Measurements from ENCODE around the gene HOXC6.

Gene HOXC6

DNA sequence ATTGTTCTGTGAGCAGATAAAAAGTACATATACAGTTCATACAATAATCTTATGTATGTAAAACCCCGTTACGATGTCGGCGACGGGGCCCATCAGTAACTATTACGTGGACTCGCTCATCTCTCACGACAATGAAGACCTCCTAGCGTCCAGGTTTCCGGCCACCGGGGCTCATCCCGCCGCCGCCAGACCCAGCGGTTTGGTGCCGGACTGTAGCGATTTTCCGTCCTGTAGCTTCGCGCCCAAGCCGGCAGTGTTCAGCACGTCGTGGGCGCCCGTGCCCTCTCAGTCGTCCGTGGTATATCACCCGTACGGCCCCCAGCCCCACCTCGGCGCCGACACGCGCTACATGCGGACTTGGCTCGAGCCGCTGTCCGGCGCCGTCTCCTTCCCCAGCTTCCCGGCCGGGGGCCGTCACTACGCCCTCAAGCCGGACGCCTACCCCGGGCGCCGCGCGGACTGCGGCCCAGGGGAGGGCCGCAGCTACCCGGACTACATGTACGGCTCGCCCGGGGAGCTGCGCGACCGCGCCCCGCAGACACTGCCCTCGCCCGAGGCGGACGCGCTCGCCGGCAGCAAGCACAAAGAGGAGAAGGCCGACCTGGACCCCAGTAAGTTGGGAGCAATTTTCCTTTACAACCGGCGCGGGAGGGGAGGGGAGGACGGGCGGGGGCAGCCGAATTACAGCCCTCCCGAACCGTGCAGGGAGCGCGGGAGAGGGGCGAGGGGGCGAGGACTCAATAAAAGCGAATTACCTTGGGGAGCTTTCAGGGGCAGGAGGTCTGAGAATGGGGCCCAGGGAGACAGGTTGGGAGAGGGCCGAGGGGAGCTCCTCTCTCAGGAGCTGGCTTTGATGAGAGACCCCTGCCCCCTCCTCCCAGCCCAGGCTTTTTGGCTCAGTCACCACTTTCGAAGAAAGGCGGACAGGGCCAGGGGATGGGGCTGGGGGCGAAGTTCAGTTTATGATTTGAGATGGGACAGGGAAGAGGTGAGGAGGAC is 27.8 kb upstream of the HOXC6 start, which contains the start of gene HOXC9 (continued):
- TF ChIP-seq, protein P1, sequence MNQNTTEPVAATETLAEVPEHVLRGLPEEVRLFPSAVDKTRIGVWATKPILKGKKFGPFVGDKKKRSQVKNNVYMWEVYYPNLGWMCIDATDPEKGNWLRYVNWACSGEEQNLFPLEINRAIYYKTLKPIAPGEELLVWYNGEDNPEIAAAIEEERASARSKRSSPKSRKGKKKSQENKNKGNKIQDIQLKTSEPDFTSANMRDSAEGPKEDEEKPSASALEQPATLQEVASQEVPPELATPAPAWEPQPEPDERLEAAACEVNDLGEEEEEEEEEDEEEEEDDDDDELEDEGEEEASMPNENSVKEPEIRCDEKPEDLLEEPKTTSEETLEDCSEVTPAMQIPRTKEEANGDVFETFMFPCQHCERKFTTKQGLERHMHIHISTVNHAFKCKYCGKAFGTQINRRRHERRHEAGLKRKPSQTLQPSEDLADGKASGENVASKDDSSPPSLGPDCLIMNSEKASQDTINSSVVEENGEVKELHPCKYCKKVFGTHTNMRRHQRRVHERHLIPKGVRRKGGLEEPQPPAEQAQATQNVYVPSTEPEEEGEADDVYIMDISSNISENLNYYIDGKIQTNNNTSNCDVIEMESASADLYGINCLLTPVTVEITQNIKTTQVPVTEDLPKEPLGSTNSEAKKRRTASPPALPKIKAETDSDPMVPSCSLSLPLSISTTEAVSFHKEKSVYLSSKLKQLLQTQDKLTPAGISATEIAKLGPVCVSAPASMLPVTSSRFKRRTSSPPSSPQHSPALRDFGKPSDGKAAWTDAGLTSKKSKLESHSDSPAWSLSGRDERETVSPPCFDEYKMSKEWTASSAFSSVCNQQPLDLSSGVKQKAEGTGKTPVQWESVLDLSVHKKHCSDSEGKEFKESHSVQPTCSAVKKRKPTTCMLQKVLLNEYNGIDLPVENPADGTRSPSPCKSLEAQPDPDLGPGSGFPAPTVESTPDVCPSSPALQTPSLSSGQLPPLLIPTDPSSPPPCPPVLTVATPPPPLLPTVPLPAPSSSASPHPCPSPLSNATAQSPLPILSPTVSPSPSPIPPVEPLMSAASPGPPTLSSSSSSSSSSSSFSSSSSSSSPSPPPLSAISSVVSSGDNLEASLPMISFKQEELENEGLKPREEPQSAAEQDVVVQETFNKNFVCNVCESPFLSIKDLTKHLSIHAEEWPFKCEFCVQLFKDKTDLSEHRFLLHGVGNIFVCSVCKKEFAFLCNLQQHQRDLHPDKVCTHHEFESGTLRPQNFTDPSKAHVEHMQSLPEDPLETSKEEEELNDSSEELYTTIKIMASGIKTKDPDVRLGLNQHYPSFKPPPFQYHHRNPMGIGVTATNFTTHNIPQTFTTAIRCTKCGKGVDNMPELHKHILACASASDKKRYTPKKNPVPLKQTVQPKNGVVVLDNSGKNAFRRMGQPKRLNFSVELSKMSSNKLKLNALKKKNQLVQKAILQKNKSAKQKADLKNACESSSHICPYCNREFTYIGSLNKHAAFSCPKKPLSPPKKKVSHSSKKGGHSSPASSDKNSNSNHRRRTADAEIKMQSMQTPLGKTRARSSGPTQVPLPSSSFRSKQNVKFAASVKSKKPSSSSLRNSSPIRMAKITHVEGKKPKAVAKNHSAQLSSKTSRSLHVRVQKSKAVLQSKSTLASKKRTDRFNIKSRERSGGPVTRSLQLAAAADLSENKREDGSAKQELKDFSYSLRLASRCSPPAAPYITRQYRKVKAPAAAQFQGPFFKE (tag by site-specific recombination; IDR thresholded peaks at IDR 0.05; ENCODE audit: borderline replicate concordance) = no peak
- no peak for TF ChIP-seq ZNF24 (tag by site-specific recombination; IDR thresholded peaks at IDR 0.05)
- TF ChIP-seq ZNF629 (tag by site-specific recombination; IDR thresholded peaks at IDR 0.05) = no peak
- TF ChIP-seq, protein P2, sequence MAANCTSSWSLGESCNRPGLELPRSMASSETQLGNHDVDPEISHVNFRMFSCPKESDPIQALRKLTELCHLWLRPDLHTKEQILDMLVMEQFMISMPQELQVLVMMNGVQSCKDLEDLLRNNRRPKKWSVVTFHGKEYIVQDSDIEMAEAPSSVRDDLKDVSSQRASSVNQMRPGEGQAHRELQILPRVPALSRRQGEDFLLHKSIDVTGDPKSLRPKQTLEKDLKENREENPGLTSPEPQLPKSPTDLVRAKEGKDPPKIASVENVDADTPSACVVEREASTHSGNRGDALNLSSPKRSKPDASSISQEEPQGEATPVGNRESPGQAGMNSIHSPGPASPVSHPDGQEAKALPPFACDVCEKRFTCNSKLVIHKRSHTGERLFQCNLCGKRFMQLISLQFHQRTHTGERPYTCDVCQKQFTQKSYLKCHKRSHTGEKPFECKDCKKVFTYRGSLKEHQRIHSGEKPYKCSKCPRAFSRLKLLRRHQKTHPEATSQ (tag by site-specific recombination; IDR thresholded peaks at IDR 0.05) = no peak
- TF ChIP-seq BCL11A (tag by site-specific recombination; IDR thresholded peaks at IDR 0.05; ENCODE audit: low read depth) = no peak
- TF ChIP-seq, protein P3, sequence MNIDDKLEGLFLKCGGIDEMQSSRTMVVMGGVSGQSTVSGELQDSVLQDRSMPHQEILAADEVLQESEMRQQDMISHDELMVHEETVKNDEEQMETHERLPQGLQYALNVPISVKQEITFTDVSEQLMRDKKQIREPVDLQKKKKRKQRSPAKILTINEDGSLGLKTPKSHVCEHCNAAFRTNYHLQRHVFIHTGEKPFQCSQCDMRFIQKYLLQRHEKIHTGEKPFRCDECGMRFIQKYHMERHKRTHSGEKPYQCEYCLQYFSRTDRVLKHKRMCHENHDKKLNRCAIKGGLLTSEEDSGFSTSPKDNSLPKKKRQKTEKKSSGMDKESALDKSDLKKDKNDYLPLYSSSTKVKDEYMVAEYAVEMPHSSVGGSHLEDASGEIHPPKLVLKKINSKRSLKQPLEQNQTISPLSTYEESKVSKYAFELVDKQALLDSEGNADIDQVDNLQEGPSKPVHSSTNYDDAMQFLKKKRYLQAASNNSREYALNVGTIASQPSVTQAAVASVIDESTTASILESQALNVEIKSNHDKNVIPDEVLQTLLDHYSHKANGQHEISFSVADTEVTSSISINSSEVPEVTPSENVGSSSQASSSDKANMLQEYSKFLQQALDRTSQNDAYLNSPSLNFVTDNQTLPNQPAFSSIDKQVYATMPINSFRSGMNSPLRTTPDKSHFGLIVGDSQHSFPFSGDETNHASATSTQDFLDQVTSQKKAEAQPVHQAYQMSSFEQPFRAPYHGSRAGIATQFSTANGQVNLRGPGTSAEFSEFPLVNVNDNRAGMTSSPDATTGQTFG (tag by site-specific recombination; IDR thresholded peaks at IDR 0.05; ENCODE audit: borderline replicate concordance) = no peak
- TF ChIP-seq, protein P4, sequence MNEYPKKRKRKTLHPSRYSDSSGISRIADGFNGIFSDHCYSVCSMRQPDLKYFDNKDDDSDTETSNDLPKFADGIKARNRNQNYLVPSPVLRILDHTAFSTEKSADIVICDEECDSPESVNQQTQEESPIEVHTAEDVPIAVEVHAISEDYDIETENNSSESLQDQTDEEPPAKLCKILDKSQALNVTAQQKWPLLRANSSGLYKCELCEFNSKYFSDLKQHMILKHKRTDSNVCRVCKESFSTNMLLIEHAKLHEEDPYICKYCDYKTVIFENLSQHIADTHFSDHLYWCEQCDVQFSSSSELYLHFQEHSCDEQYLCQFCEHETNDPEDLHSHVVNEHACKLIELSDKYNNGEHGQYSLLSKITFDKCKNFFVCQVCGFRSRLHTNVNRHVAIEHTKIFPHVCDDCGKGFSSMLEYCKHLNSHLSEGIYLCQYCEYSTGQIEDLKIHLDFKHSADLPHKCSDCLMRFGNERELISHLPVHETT (tag by site-specific recombination; IDR thresholded peaks at IDR 0.05) = no peak
- TF ChIP-seq, protein P5, sequence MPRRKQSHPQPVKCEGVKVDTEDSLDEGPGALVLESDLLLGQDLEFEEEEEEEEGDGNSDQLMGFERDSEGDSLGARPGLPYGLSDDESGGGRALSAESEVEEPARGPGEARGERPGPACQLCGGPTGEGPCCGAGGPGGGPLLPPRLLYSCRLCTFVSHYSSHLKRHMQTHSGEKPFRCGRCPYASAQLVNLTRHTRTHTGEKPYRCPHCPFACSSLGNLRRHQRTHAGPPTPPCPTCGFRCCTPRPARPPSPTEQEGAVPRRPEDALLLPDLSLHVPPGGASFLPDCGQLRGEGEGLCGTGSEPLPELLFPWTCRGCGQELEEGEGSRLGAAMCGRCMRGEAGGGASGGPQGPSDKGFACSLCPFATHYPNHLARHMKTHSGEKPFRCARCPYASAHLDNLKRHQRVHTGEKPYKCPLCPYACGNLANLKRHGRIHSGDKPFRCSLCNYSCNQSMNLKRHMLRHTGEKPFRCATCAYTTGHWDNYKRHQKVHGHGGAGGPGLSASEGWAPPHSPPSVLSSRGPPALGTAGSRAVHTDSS (tag by site-specific recombination; IDR thresholded peaks at IDR 0.05) = no peak
- TF ChIP-seq ZNF792 (tag by site-specific recombination; IDR thresholded peaks at IDR 0.05) = no peak
- no peak for TF ChIP-seq ZNF658 (tag by site-specific recombination; IDR thresholded peaks at IDR 0.05)
- TF ChIP-seq, protein P6, sequence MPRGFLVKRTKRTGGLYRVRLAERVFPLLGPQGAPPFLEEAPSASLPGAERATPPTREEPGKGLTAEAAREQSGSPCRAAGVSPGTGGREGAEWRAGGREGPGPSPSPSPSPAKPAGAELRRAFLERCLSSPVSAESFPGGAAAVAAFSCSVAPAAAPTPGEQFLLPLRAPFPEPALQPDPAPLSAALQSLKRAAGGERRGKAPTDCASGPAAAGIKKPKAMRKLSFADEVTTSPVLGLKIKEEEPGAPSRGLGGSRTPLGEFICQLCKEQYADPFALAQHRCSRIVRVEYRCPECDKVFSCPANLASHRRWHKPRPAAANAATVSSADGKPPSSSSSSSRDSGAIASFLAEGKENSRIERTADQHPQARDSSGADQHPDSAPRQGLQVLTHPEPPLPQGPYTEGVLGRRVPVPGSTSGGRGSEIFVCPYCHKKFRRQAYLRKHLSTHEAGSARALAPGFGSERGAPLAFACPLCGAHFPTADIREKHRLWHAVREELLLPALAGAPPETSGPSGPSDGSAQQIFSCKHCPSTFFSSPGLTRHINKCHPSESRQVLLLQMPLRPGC (tag by site-specific recombination; IDR thresholded peaks at IDR 0.05) = no peak; the same call in 1 of the 2 replicates
- no peak for TF ChIP-seq ZNF157 (tag by site-specific recombination; IDR thresholded peaks at IDR 0.05)
- no peak for TF ChIP-seq ZNF426 (tag by site-specific recombination; IDR thresholded peaks at IDR 0.05)
- no peak for TF ChIP-seq OVOL3 (tag by site-specific recombination; IDR thresholded peaks at IDR 0.05)
- TF ChIP-seq ZNF555 (tag by site-specific recombination; conservative IDR thresholded peaks at IDR 0.05) = no peak
- TF ChIP-seq, protein P7, sequence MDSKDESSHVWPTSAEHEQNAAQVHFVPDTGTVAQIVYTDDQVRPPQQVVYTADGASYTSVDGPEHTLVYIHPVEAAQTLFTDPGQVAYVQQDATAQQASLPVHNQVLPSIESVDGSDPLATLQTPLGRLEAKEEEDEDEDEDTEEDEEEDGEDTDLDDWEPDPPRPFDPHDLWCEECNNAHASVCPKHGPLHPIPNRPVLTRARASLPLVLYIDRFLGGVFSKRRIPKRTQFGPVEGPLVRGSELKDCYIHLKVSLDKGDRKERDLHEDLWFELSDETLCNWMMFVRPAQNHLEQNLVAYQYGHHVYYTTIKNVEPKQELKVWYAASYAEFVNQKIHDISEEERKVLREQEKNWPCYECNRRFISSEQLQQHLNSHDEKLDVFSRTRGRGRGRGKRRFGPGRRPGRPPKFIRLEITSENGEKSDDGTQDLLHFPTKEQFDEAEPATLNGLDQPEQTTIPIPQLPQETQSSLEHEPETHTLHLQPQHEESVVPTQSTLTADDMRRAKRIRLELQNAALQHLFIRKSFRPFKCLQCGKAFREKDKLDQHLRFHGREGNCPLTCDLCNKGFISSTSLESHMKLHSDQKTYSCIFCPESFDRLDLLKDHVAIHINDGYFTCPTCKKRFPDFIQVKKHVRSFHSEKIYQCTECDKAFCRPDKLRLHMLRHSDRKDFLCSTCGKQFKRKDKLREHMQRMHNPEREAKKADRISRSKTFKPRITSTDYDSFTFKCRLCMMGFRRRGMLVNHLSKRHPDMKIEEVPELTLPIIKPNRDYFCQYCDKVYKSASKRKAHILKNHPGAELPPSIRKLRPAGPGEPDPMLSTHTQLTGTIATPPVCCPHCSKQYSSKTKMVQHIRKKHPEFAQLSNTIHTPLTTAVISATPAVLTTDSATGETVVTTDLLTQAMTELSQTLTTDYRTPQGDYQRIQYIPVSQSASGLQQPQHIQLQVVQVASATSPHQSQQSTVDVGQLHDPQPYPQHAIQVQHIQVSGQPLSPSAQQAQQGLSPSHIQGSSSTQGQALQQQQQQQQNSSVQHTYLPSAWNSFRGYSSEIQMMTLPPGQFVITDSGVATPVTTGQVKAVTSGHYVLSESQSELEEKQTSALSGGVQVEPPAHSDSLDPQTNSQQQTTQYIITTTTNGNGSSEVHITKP (tag by site-specific recombination; IDR thresholded peaks at IDR 0.05) = no peak
- TF ChIP-seq, protein P8, sequence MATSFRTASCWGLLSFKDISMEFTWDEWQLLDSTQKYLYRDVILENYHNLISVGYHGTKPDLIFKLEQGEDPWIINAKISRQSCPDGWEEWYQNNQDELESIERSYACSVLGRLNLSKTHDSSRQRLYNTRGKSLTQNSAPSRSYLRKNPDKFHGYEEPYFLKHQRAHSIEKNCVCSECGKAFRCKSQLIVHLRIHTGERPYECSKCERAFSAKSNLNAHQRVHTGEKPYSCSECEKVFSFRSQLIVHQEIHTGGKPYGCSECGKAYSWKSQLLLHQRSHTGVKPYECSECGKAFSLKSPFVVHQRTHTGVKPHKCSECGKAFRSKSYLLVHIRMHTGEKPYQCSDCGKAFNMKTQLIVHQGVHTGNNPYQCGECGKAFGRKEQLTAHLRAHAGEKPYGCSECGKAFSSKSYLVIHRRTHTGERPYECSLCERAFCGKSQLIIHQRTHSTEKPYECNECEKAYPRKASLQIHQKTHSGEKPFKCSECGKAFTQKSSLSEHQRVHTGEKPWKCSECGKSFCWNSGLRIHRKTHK (tag by site-specific recombination; IDR thresholded peaks at IDR 0.05) = no peak
